Fibroblast of mammary gland (primary cell): ENCODE results near the gene EIF4H.
"Not testable (repeated sequence)": the region's sequence is repeated elsewhere in the genome, so short reads cannot be mapped to it uniquely, and the experiment has no call there.

Source experiments
- DNase-seq: peaks from one replicate; pipeline ENCODE4 v3.0.0-alpha.2; 2010; ENCODE audit warnings: low read depth
- H3K4me3 ChIP-seq: 2 replicates; pipeline ENCODE4 v1.5.1; 2011; ENCODE audit warnings: low read depth, mild to moderate bottlenecking, low read length, moderate library complexity; ENCODE audit not compliant: control insufficient read depth
- CTCF ChIP-seq: conservative IDR thresholded peaks from 2 replicates; pipeline ENCODE4 v1.5.1; 2011; ENCODE audit warnings: low read depth, low read length, inconsistent platforms; ENCODE audit not compliant: control insufficient read depth, insufficient read depth

Gene EIF4H

GRCh38 chr7:74207586-74207985 lies 33.4 kb downstream of the EIF4H start:
- no peak for TF ChIP-seq CTCF
- no peak overlapping the region for H3K4me3 ChIP-seq
- DNase-seq = no peak

GRCh38 chr7:74208241-74208640 lies 34.1 kb downstream of the EIF4H start:
- DNase-seq, H3K4me3 ChIP-seq: not testable (repeated sequence)

GRCh38 chr7:74212661-74213060 lies 38.5 kb downstream of the EIF4H start:
- TF ChIP-seq CTCF = no peak
- DNase-seq = no peak
- H3K4me3 ChIP-seq = no peak overlapping the region

GRCh38 chr7:74214816-74215630 lies 40.9 kb downstream of the EIF4H start:
- H3K4me3 ChIP-seq = no peak overlapping the region
- no peak for DNase-seq
- no peak for TF ChIP-seq CTCF

- DNase-seq = no peak
- no peak overlapping the region for H3K4me3 ChIP-seq
- no peak for TF ChIP-seq CTCF
These were observed 41.8 kb downstream of the EIF4H start for GRCh38 chr7:74215921-74216320.

GRCh38 chr7:74216361-74216761 lies 42.2 kb downstream of the EIF4H start:
- no peak for DNase-seq
- no peak overlapping the region for H3K4me3 ChIP-seq
- no peak for TF ChIP-seq CTCF

GRCh38 chr7:74217455-74218342 lies 43.5 kb downstream of the EIF4H start:
- H3K4me3 ChIP-seq = no peak overlapping the region
- DNase-seq = no peak
- TF ChIP-seq CTCF = no peak
